ENCODE results near the gene SLC30A2.

Gene SLC30A2

DNA sequence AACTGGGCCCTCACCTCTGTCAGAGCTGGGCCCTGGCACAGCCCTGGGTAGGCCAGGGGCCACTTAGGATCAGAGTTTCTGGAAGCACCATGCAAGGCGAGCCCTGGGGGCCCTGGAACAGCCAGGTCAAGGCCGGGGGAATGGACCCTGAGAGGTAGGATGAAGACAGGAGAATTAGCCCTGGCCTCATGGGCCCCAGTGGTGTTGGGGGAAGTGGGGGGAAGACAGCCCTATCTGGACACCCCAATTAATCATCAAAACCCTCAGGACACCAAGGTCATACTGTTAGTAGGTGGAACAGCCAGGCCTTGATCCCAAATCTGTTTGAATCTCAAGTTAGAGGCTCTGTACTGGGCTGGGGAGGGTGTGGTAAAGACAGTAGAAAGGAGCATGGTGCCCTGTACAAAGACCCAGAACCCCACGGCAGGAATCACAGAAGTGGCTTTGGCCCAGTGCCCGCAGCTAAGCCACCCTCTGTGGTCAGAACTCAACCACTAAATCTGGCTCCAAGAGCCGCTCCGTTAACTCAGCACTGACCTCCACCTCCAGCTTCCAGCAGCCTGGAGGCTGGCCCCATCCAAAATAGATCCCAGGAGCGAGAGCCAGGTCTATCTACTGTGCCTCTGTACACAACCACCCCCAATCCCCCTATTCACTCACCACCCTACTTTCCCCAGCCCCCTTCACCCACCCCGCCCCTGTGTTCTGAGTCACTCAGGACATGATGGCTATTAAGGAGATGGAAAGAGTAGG, 35.5 kb upstream of the SLC30A2 start:
- Histone ChIP-seq H3K9me3 (no peaks in the 10 kb centered on the region), H3K4me1 (ENCODE audit: control insufficient read depth in 1 of 2, insufficient read depth in 1 of 2, low read depth in 1 of 2, low read length in 1 of 2) (no peaks in the 10 kb centered on the region), H3K4me3 (ENCODE audit: low read depth in 1 of 2, low read length in 1 of 2) (no peak overlapping the region), H3K27me3 (peaks cover 56% of the 10 kb centered on the region), H3K27ac (no peak overlapping the region), H3K36me3 (no peaks in the 10 kb centered on the region)
- TF ChIP-seq, protein P1, sequence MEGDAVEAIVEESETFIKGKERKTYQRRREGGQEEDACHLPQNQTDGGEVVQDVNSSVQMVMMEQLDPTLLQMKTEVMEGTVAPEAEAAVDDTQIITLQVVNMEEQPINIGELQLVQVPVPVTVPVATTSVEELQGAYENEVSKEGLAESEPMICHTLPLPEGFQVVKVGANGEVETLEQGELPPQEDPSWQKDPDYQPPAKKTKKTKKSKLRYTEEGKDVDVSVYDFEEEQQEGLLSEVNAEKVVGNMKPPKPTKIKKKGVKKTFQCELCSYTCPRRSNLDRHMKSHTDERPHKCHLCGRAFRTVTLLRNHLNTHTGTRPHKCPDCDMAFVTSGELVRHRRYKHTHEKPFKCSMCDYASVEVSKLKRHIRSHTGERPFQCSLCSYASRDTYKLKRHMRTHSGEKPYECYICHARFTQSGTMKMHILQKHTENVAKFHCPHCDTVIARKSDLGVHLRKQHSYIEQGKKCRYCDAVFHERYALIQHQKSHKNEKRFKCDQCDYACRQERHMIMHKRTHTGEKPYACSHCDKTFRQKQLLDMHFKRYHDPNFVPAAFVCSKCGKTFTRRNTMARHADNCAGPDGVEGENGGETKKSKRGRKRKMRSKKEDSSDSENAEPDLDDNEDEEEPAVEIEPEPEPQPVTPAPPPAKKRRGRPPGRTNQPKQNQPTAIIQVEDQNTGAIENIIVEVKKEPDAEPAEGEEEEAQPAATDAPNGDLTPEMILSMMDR (IDR thresholded peaks at IDR 0.05) = no peak

DNA sequence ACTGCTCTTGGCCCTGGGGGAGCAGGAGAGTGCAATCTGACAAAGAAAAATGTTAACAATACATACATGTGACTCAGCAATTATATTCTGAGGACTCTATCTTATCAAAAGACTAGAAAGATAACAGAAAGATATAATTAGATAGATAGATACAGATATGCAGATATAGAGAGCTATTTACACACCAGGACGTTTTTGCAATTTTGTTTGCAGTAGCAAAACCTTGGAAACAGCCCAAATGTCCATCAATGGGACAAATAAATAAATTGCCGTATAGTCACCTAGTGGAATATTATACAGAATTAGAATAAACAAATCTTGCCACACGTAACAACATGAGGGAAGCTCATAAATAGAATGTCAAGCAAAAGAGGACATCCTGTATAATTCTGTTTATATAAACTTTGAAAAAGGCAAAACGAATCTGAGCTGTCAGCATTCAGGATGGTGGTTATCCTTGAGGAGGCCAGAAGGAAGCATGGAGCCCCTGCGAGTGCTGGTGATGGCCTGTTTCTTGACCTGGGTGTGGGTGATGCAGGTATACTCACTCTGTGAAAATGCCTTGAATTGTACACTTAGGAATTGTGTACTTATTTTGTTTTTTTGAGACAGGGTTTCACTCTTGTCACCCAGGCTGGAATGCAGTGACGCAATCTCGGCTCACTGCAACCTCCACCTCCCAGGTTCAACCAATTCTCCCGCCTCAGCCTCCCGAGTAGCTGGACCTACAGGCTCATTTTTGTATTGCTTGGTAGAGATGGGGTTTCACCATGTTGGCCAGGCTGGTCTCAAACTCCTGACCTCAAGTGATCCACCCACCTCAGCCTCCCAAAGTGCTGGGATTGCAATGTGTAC, 34.3 kb upstream of the SLC30A2 start:
- peaks cover 55% of the 10 kb centered on the region for H3K27me3 ChIP-seq
- no peaks in the 10 kb centered on the region for H3K36me3 ChIP-seq
- no peaks in the 10 kb centered on the region for H3K4me1 ChIP-seq (ENCODE audit: control insufficient read depth in 1 of 2, insufficient read depth in 1 of 2, low read depth in 1 of 2, low read length in 1 of 2)
- H3K4me3 ChIP-seq (ENCODE audit: low read depth in 1 of 2, low read length in 1 of 2) = no peak overlapping the region
- H3K9me3 ChIP-seq = no peaks in the 10 kb centered on the region
- TF ChIP-seq, protein P1 (IDR thresholded peaks at IDR 0.05) = no peak
- H3K27ac ChIP-seq = no peak overlapping the region

DNA sequence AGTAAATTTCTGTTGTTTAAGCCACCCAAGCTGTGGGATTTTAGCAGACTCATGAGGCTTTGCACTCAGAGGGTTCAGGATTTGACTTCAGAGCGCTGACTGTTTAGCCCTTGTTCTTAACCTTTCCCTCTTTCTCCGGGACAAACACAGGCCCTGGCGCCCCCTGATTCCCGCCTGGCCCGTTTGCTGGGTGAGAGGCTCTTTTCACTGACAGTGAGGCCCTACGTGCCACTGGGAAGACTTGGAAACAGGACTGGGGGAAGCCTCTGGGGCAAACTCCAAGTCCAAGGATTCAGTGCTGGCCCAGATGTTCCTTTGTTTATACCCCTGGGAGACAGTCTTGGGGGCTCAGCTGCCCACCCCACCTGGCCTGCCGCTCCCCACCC, 33.3 kb upstream of the SLC30A2 start:
- Histone ChIP-seq H3K27ac (no peak overlapping the region), H3K36me3 (no peaks in the 10 kb centered on the region), H3K27me3 (peaks cover 51% of the 10 kb centered on the region), H3K4me1 (ENCODE audit: control insufficient read depth in 1 of 2, insufficient read depth in 1 of 2, low read depth in 1 of 2, low read length in 1 of 2) (no peaks in the 10 kb centered on the region), H3K9me3 (no peaks in the 10 kb centered on the region), H3K4me3 (ENCODE audit: low read depth in 1 of 2, low read length in 1 of 2) (no peak overlapping the region)
- TF ChIP-seq, protein P1 (IDR thresholded peaks at IDR 0.05) = no peak

DNA sequence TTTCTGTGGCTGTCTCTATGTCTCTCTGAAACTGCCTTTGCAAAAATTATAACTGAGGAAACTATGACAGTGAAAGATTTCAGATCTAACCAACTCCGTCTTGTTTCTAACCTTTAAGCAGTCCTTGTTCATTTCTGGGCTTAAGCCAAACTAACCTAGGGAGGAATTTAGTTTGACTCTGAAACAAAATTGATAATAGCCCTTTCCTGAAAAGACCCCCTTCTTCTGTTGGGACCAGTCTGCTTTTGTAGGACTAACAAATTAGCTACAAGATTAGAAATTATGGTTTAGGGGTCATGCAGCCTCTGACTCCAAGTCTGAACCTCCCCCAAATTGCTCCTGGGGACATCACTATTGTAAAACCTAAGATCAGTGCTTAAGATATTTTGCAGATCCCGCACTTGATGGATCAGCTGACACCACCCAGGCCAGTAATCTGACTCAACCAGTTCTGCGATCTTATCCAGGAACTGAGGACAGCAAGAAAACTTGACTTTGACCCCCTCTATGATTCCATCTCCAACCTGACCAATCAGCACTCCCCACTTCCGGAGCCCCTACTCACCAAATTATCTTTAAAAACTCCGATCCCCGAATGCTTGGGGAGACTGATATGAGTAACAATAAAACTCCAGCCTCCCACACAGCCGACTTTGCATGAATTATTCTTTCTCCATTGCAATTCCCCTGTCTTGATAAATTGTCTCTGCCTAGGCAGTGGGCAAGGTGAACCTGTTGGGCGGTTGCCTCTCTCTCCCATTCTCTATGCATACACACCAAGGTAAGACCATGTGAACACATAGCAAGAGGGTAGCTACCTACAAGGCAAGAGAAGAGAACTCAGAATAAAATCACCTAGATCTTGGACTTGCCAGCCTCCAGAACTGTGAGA, 32.6 kb upstream of the SLC30A2 start:
- TF ChIP-seq, protein P1 (IDR thresholded peaks at IDR 0.05) = no peak
- Histone ChIP-seq H3K27me3 (peaks cover 50% of the 10 kb centered on the region), H3K4me3 (ENCODE audit: low read depth in 1 of 2, low read length in 1 of 2) (no peak overlapping the region), H3K36me3 (no peaks in the 10 kb centered on the region), H3K9me3 (no peaks in the 10 kb centered on the region), H3K4me1 (ENCODE audit: control insufficient read depth in 1 of 2, insufficient read depth in 1 of 2, low read depth in 1 of 2, low read length in 1 of 2) (no peaks in the 10 kb centered on the region), H3K27ac (no peak overlapping the region)

DNA sequence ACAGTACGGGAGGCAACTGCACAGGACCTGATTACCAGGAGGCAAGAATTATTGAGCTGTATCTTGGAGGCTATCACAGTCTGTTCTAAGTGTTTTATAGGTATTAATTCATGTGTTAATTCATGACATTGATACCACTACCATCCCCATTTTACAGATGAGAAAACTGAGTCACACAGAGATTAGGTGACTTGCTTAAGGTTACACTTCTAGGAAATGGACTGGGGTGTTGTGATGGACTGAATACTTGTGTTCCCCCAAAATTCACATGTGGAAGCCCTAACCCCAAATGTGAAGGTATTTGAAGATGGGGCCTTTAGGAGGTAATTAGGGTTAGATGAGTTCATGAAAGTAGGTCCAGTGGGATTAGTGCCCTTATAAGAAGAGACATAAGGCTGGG, 31.6 kb upstream of the SLC30A2 start:
- TF ChIP-seq, protein P1 (IDR thresholded peaks at IDR 0.05) = no peak
- H3K9me3 ChIP-seq = no peaks in the 10 kb centered on the region
- H3K4me1 ChIP-seq (ENCODE audit: control insufficient read depth in 1 of 2, insufficient read depth in 1 of 2, low read depth in 1 of 2, low read length in 1 of 2) = no peaks in the 10 kb centered on the region
- no peaks in the 10 kb centered on the region for H3K36me3 ChIP-seq
- H3K27ac ChIP-seq = no peak overlapping the region
- H3K27me3 ChIP-seq = peaks cover 50% of the 10 kb centered on the region
- H3K4me3 ChIP-seq (ENCODE audit: low read depth in 1 of 2, low read length in 1 of 2) = no peak overlapping the region

Measured in neutrophil (primary cell).